Keratinocyte (primary cell): ENCODE measurements around the gene NPAS3. TPM values are rescaled to one million over a fixed set of nuclear protein-coding genes. Genes with fewer than 3 reads are reported as not detected.

Experiments
- DNase-seq: peaks from one replicate; pipeline ENCODE4 v3.0.0-alpha.2; 2011; ENCODE audit warnings: low read depth, missing footprints, low spot score
- FAIRE-seq: peaks from 2 replicates; lab custom pipeline; 2011; peaks lifted over from hg19 to GRCh38; lab: Jason Lieb, UNC
- H2AFZ ChIP-seq: 2 replicates; pipeline ENCODE4 v1.6.0; 2012; ENCODE audit warnings: low read length, control low read depth, inconsistent platforms; ENCODE audit not compliant: control insufficient read depth
- H3K27ac ChIP-seq: 2 replicates; pipeline ENCODE4 v1.5.1; 2011; ENCODE audit warnings: low read length; ENCODE audit not compliant: control insufficient read depth, insufficient read depth
- H3K27me3 ChIP-seq: 3 replicates; pipeline ENCODE4 v1.6.0; 2011; ENCODE audit warnings: low read length; ENCODE audit not compliant: control insufficient read depth, insufficient read depth; ENCODE audit errors: extremely low read depth
- H3K36me3 ChIP-seq, 2 experiments: 2 replicates in 1 of 2; 3 replicates in 1 of 2; pipeline ENCODE4 v1.5.1; 2011; ENCODE audit warnings: low read length in 2 of 2, mild to moderate bottlenecking in 1 of 2; ENCODE audit not compliant: control insufficient read depth in 2 of 2, insufficient read depth in 2 of 2; ENCODE audit errors: extremely low read depth in 1 of 2
- H3K4me1 ChIP-seq: 3 replicates; pipeline ENCODE4 v1.5.1; 2011; ENCODE audit warnings: low read length; ENCODE audit not compliant: control insufficient read depth, insufficient read depth; ENCODE audit errors: extremely low read depth
- H3K4me2 ChIP-seq: 3 replicates; pipeline ENCODE4 v1.6.0; 2011; ENCODE audit warnings: low read depth, low read length; ENCODE audit not compliant: control insufficient read depth, insufficient read depth; ENCODE audit errors: extremely low read depth
- H3K4me3 ChIP-seq, 3 experiments: fragments of 200-600 bp in 1 of 3; sonication (generic) in 1 of 3; 2 replicates in 2 of 3; 3 replicates in 1 of 3; pipeline ENCODE4 v1.5.1; 2011 to 2016; ENCODE audit warnings: low read length in 3 of 3, mild to moderate bottlenecking in 3 of 3, control low read depth in 2 of 3, inconsistent platforms in 1 of 3, low read depth in 1 of 3, mixed read lengths in 1 of 3, mixed run types in 1 of 3, moderate library complexity in 1 of 3; ENCODE audit not compliant: control insufficient read depth in 2 of 3, insufficient read depth in 2 of 3; ENCODE audit errors: extremely low read depth in 1 of 3
- H3K79me2 ChIP-seq: 2 replicates; pipeline ENCODE4 v1.6.0; 2012; ENCODE audit warnings: low read length; ENCODE audit not compliant: control insufficient read depth, insufficient read depth
- H3K9ac ChIP-seq: 3 replicates; pipeline ENCODE4 v1.6.0; 2011; ENCODE audit warnings: low read length; ENCODE audit not compliant: control insufficient read depth, insufficient read depth; ENCODE audit errors: extremely low read depth
- H3K9me1 ChIP-seq: 3 replicates; pipeline ENCODE4 v1.6.0; 2011; ENCODE audit warnings: low read length; ENCODE audit not compliant: control insufficient read depth, insufficient read depth; ENCODE audit errors: extremely low read depth
- H3K9me3 ChIP-seq: 2 replicates; pipeline ENCODE4 v1.5.1; 2012; ENCODE audit warnings: low read depth, low read length; ENCODE audit not compliant: control insufficient read depth
- H4K20me1 ChIP-seq: 3 replicates; pipeline ENCODE4 v1.6.0; 2011; ENCODE audit warnings: low read length; ENCODE audit not compliant: control insufficient read depth, insufficient read depth; ENCODE audit errors: extremely low read depth
- CTCF ChIP-seq, 3 experiments: IDR thresholded peaks in 1 of 3; conservative IDR thresholded peaks in 1 of 3; optimal IDR thresholded peaks in 1 of 3; 2 replicates in 2 of 3; 3 replicates in 1 of 3; pipeline versions ENCODE3 to v1.5.1; 2011; ENCODE audit warnings: low read length in 3 of 3, mild to moderate bottlenecking in 3 of 3, moderate library complexity in 2 of 3, control low read depth in 1 of 3, inconsistent platforms in 1 of 3; ENCODE audit not compliant: insufficient read depth in 2 of 3; ENCODE audit errors: extremely low read depth in 1 of 3
- EZH2 ChIP-seq: IDR thresholded peaks from one replicate; pipeline ENCODE4 v1.6.1; 2012; ENCODE audit warnings: inconsistent platforms, mild to moderate bottlenecking, low read length, moderate library complexity
- dilution Hi-C: fragments of 300-500 bp; cut with MboI; formaldehyde crosslinking; loops from one replicate; pipeline ENCODE4 v1.7.0; 2020; ENCODE audit warnings: low sequenced_read_pairs; ENCODE audit not compliant: extremely low pct_ligation_motif_present
- polyA plus RNA-seq, 5 experiments: library from polyadenylated mRNA; depleted of rRNA in 3 of 5; stranded (reverse) in 3 of 5; stranded (forward) in 1 of 5; unstranded in 1 of 5; fragments of >200 nt; gene quantifications; 1 replicate in 1 of 5; 2 replicates in 3 of 5; 3 replicates in 1 of 5; pipeline versions ENCODE4 v1.2.1 to v1.2.3, GENCODE V29; 2011 to 2012; ENCODE audit warnings: missing spikeins in 2 of 5, low read depth in 1 of 5, low replicate concordance in 1 of 5

The NPAS3 gene
- polyA plus RNA-seq, 1 donor (not counting 4 experiments of a cell fraction or from before 2014, with no cell fraction given), result 0.07 TPM

DNA sequence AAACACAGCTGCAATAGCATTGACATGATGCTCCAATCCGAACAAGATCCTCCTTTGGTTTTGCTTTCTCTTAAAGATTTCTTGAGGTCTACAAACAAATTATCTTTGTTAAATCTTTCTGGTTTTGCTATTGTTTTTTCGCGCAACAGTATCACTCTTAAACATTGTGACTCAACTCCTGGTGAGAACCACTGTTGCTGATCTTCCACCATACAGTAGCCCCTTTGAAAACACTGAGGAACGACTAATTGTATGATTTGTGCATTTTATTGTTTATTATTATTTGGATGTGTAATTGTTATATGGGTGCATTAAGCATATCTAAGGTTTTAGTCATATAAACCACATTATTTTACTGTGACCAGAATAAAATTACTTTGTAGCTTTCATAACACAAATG, 729.4 kb downstream of the NPAS3 start:
- no peaks in the 10 kb centered on the region for H3K9me3 ChIP-seq
- dilution Hi-C loops, result no loop called here
- H2AFZ ChIP-seq, result no peak overlapping the region
- H3K27ac ChIP-seq, result no peak overlapping the region
- H3K9me1 ChIP-seq, result no peaks in the 10 kb centered on the region
- H3K36me3 ChIP-seq, result no peaks in the 10 kb centered on the region
- no peak overlapping the region for H3K9ac ChIP-seq
- no peak overlapping the region for H3K4me3 ChIP-seq
- H3K27me3 ChIP-seq, result no peaks in the 10 kb centered on the region
- H3K4me1 ChIP-seq, result no peaks in the 10 kb centered on the region
- H4K20me1 ChIP-seq, result no peaks in the 10 kb centered on the region
- no peak overlapping the region for H3K4me2 ChIP-seq
- no peak for DNase-seq
- no peak for FAIRE-seq
- no peak for TF ChIP-seq CTCF (optimal IDR thresholded peaks at IDR 0.05 in 1 of 3, IDR thresholded peaks at IDR 0.05 in 1 of 3, conservative IDR thresholded peaks at IDR 0.05 in 1 of 3; ENCODE audit: extremely low read depth in 1 of 3, insufficient read depth in 2 of 3, low read length in 3 of 3)
- TF ChIP-seq EZH2, result no peak
- H3K79me2 ChIP-seq, result no peaks in the 10 kb centered on the region

DNA sequence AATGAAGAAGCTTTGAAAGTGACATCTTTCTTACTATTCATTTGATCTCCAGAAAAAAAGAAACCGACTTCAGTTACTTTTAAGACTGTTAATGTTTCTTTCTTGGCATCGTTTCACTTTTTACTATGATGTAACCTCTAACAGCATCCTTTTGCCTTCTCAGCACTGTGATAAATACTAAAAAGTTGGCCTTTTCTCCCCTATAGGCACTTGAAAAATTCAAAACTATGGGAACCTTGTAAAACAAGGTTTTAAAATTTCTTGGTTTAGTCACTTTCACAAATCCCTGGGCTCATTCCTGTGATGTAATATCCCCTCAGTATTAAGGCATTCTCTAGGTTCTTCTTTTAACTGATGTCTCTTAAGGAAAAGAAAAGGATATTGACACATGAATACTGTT, 730.4 kb downstream of the NPAS3 start:
- no peak overlapping the region for H2AFZ ChIP-seq
- no peaks in the 10 kb centered on the region for H3K27me3 ChIP-seq
- no peaks in the 10 kb centered on the region for H4K20me1 ChIP-seq
- no peak overlapping the region for H3K4me2 ChIP-seq
- no peaks in the 10 kb centered on the region for H3K9me1 ChIP-seq
- no peak overlapping the region for H3K9ac ChIP-seq
- H3K9me3 ChIP-seq, result no peaks in the 10 kb centered on the region
- FAIRE-seq, result no peak
- dilution Hi-C loops, result no loop called here
- H3K27ac ChIP-seq, result no peak overlapping the region
- no peaks in the 10 kb centered on the region for H3K79me2 ChIP-seq
- H3K36me3 ChIP-seq, result no peaks in the 10 kb centered on the region
- DNase-seq, result no peak
- no peak overlapping the region for H3K4me3 ChIP-seq
- no peaks in the 10 kb centered on the region for H3K4me1 ChIP-seq
- TF ChIP-seq CTCF (optimal IDR thresholded peaks at IDR 0.05 in 1 of 3, IDR thresholded peaks at IDR 0.05 in 1 of 3, conservative IDR thresholded peaks at IDR 0.05 in 1 of 3; ENCODE audit: extremely low read depth in 1 of 3, insufficient read depth in 2 of 3, low read length in 3 of 3) (no peak), EZH2 (no peak)
